HEK293 (cell line): Measurements from ENCODE around the gene NPRL2.

ENCODE experiments used
- CTCF ChIP-seq: fragments of 450-650 bp; formaldehyde crosslinking; IDR thresholded peaks from 2 replicates; pipeline ENCODE4 v1.5.1; 2016; ENCODE audit warnings: missing biosample characterization, missing genetic modification characterization
- TRIM28 ChIP-seq: IDR thresholded peaks from 2 replicates; pipeline ENCODE4 v1.6.1; 2011; ENCODE audit warnings: low read length, control low read depth, borderline replicate concordance
- ZNF138 ChIP-seq: fragments of 450-650 bp; formaldehyde crosslinking; IDR thresholded peaks from 2 replicates; pipeline ENCODE4 v1.5.1; 2016; ENCODE audit warnings: missing biosample characterization, missing genetic modification characterization, borderline replicate concordance
- ZNF184 ChIP-seq: fragments of 450-650 bp; IDR thresholded peaks from 2 replicates; pipeline ENCODE4 v1.5.1; 2018; ENCODE audit warnings: missing biosample characterization, mild to moderate bottlenecking, missing genetic modification characterization
- ZNF660 ChIP-seq: fragments of 450-650 bp; IDR thresholded peaks from 2 replicates; pipeline ENCODE4 v1.5.1; 2018; ENCODE audit warnings: missing biosample characterization, mild to moderate bottlenecking, missing genetic modification characterization
- ZNF701 ChIP-seq: fragments of 450-650 bp; formaldehyde crosslinking; IDR thresholded peaks from 2 replicates; pipeline ENCODE4 v1.5.1; 2016; ENCODE audit warnings: missing biosample characterization, missing genetic modification characterization

- TF ChIP-seq CTCF (no peak), ZNF184 (tag by site-specific recombination) (no peak), TRIM28 (no peak), ZNF138 (tag by site-specific recombination) (no peak), ZNF660 (tag by site-specific recombination) (no peak), ZNF701 (no peak)
These were observed 28.0 kb downstream of the NPRL2 start, which contains the start of gene HYAL2 for GRCh38 chr3:50322386-50323091.
